ENCODE results near the gene PCDH15.
"Not testable (repeated sequence)": the region's sequence is repeated elsewhere in the genome, so short reads cannot be mapped to it uniquely, and the experiment has no call there.

Gene PCDH15

DNA sequence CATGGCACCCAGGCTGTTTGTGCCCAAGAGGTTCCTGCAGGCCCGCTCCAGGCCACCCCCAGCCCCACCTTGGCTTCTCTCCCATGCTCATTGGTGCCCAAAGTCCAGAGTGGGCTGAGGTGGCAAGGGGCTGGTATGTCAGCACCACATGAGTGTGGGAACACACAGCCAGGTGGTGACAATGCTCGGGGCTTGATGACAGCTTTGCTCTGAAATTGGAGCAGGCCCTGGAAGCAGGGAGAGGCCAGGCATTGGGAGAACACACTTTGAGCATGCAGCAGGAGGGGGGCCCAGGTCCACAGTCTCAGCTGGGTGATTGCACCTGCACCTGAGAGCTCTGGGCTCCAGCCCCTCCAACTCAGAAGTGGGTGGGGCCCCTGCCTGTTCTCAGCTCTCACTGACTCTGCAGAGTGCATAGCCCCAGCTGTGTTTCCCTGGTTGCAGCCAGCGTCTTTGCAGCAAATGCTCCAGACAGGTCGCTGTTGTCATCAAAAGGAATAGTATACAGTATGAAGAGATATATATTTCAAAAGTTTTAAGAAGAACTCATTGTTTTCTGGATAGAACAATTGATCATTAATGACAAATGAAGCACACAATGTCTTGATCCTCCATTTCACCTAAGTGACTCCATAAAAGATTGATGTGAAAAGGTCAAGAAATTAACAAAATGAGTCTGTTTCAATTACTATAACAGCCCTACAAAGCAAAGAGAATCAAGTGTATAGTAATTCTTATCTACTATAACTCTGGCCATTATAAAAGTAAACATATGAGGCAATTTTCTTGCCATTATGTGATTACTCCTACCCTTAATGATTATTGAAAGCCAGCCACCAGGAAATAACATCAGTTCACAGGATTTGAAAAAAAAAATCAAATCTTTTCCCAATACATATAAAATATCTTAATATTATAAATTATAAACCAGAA lies 848.1 kb downstream of the PCDH15 start:
- no peak for DNase-seq

DNA sequence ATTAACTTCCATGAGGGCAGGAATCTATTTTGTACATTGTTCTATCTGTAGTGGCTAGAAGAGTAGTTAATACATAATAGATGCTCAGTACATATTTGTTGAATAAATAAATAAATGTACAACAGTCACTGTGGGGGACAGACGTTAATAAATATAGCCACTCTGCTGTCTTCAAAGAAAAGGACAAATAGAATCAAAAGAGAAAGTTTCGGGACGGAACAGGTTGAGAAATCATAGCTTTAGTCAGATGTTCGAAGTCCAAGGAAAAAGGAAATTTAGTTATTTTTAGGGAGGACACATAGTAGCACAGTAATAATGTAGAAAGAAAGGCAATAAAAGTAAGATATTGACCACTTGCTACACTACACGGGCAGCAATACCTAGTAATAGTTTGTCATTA lies 861.4 kb downstream of the PCDH15 start:
- no peak for DNase-seq

DNA sequence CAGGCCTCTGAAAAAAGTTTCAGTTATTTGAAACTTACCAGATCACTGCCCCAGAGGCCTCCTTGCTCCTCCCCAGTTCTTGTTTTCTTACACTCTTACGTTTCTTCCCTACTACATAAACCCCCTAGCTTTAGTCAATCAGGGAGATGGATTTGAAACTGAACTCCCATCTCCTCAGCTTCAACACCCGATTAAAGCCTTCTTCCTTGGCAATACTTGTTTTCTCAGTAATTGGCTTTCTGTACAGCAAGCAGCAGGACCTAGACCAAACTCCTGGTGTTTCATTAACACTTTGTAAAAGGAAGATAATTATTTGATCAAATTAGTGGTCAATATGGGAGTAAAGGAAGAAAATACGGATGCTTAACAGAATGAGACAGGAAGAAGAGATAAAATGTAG lies 870.4 kb downstream of the PCDH15 start:
- no peak for DNase-seq

DNA sequence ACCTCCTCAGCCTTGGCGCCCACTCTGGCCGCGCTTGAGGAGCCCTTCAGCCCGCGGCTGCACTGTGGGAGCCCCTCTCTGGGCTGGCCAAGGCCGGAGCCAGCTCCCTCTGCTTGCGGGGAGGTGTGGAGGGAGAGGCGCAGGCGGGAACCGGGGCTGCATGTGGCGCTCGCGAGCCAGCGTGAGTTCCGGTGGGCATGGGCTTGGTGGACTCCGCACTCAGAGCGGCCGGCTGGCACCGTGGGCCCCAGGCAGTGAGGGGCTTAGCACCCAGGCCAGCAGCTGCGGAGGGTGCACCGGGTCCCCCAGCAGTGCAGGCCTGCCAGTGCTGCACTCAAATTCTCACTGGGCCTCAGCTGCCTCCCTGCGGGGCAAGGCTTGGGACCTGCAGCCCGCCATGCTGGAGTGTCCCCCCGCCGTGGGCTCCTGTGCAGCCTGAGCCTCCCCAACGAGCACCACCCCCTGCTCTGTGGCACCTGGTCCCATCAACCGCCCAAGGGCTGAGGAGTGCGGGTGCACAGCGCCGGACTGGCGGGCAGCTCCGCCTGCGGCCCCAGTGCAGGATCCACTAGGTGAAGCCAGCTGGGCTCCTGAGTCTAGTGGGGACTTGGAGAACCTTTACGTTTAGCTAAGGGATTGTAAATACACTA lies 876.9 kb downstream of the PCDH15 start:
- DNase-seq: not testable (repeated sequence)

DNA sequence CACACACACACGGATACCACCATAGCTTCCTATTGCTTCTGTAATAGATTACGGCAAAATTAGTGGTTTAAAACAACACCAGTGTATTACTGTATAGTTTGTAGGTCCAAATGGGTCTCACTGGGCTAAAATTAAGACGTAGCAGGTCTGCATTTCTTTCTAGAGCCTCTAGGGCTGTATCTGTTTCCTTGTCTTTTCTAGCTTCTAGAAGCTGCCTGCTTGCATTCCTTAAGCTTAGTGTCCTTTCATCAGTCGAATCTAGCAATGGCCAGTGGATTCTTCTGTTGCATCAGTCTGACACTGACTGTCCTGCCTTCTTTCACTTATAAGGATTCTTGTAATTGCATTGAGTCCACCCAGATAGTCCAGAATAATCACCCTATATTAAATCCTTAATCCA lies 882.3 kb downstream of the PCDH15 start:
- no peak for DNase-seq

DNA sequence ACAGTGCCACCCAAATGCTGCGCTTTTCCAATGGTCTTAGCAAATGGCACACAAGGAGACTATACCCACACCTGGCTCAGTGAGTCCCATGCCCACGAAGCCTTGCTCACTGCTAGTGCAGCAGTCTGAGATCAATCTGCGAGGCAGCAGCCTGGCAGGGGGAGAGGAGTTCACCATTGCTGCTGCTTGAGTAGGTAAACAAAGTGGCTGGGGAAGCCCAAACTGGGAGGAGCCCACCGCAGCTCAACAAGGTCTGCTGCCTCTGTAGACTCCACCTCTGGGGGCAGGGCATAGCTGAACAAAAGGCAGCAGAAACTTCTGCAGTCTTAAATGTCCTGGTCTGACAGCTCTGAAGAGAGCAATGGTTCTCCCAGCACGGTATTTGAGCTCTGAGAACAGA lies 891.2 kb downstream of the PCDH15 start:
- no peak for DNase-seq

DNA sequence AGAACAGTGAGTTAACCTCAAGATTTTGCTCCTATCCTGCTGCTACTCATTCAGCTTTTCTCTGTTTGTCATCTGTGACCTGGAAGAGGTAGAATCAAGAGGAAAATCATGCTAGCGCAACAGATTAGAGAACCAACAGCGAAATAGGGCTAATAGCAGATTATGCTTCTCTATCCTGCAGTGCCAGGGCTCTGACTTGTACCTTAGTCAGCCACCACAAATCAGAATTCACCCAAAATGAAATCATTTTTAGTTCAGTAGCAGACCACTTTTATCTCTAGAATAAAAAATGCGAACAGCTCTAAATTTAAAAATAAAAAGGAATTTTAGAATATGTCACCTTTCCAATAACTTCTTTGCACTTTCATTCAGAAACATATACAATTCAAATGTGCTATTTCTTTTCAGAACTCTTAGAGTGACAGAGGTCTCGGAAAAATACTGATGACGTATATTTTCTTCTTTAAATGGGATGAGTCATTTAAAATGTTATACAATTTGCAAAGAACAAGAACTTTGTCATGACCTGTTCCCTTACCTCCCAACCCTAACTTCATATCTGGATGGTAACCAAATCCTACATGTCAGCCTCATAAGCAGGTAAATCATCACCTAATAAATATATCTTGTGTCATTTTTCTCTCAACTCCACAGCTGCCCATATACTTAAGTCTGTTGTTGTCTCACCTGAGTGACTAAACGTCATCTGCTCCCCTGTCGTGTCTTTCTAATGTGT lies 896.4 kb downstream of the PCDH15 start:
- DNase-seq: no peak

DNA sequence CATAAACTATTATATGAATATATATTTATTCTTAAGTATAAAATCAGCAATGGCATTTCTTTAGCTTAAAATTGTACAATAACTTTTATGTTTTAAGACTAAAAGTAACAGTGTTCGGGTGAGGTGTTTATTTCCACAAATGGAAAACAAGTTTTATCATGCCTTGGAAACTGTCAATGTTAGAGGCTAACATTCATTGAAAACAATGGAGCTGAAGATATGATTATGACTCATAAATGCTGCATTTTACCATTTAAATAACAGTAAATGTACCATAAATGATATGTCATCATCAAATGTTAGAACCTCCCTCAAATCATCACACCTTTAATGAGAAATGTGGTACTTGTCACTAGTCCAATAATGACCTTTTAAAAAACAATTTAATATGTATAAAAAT lies 897.3 kb downstream of the PCDH15 start:
- no peak for DNase-seq

DNA sequence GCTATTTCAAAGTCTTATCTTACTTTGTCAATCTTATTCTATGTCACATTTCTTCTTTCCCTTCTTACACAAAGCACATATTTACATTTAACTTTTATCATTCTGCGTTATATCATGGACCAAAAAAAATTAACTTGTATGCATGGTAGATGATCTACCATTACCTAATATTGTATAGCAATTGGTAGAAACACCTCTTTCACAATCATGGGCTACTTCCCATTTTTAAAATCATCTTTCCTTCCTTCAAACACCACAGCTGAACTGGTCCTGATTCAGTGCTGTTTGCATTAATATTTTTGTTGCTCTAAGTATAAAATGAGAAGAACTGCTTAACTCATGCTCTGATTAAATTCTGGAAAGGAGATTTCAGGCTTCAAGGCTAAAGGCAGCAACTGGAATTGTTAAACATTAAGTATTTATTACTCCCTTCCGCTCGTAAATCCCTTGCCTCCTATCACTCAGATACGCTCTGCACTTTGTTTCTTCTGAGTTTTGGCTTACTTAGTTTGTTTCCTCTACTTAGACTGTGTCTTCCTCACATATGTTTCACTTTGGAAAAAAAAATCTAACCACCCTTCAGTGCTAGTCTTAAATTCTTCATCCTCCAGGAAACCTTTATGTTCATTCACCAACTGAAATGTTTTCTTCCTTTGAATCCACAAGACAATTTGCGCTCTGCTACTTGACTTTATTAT lies 901.4 kb downstream of the PCDH15 start:
- no peak for DNase-seq

DNA sequence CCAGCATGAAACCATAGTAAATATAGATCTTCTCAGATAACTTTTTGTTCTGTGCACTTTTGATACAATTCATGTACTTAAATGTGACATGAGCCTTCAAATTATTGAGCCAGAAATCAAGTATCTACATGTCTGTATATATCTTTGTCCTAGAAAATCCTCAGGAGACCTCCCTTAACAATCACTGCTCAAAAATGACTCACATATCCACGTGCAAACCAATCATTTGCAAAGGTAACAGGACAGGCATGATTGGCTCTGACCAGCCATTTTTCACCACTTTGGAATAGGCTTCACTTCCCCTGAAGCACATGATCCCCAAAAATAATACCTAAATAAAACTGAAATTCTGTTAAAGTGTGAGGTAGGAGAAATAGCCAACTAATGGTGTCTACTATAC lies 902.5 kb downstream of the PCDH15 start:
- no peak for DNase-seq

DNA sequence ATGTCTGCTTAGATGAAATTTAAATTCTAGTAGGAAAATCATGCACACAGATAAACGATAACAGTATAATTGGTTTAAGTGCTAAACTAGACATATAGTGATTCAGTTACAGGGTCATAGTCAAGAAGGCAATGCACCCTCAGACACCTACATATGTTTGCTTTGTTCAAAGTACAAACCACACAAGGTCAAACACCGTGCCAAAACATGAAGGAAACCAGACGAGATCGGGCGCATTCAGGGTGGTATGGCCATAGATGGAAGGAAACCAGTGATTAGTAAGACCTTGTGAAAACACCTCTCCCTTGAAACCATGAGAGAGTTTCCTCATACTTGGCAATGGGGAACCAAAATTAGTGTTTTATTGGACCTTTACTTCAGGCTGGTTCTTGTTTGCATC lies 906.9 kb downstream of the PCDH15 start:
- DNase-seq: no peak

DNA sequence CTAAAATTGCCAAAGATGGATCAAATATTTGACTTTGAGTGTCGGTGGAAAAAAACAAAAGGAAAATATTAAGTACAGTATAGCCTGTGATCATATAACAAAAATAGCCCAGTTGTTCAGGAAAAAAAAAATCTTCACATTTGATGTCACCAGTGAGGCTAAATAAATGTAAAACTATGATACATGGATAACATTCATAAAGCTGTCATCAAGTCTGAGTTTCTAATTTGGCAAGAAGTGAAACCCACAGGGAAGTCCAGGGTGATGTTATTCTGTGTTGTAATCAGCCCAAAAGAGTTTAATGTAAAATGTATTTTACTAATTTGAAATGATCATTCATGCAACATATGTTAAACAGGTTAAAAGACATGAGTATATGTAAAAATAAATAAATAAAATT lies 908.0 kb downstream of the PCDH15 start:
- DNase-seq: no peak

DNA sequence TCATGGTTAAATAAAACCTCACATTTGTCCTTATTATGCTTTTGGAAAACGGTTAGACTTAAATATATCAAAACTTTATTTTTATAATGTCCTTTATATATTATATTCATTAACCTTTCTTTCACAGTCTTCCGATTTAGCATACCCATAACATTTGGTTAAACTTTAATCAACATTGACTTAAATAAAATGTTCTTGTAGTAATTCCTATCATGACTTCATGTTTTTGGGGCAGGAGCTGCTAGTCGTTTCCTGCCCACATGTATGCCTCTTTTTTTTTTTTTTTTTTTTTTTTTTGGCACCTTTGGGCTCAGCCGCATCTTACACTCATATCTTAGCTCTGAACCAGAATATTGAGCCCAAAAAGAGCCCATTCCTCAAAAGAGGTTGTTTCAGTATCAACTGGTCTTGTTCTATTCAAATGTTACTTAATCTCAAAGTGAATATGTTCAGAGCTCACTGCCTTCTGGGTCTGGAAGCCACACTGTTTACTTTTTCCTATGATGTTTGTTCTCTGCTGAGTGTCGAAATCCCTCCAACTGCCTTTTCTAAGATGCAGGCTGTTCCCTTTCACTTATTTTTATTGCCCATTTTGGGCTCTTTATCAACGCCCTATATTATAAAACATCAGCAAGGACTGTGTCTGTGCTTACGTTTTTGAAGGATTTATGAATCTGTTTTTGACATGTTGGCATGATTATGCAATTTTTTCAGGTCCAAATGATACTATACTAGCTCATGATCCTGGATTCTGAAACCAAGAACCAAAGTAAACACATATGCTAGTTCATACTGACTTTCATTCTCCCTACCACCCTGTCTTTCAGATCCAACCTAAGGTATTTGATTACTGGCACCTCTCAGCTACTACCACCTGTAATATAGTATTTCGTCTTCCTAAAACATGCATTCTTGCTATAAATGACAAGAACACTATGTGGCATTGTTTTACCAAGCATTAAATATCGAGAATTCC lies 914.4 kb downstream of the PCDH15 start:
- no peak for DNase-seq

DNA sequence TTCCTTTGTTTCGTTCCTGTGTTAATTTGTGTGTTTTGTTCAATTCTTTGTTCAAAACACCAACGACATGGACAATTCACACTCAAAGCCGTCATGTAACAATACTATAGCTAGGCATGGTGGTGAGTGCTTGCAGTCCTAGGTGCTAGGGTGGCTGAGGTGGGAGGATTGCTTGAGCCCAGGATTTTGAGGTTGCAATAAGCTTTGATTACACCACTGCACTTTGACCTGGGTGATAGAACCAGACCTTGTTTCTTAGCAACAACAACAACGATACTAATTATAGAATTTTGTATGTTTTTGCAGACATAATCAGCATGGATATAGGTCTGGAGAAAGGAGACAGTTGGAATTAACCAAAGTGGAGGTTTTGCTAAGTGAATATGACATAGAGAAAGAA lies 936.2 kb downstream of the PCDH15 start:
- no peak for DNase-seq

DNA sequence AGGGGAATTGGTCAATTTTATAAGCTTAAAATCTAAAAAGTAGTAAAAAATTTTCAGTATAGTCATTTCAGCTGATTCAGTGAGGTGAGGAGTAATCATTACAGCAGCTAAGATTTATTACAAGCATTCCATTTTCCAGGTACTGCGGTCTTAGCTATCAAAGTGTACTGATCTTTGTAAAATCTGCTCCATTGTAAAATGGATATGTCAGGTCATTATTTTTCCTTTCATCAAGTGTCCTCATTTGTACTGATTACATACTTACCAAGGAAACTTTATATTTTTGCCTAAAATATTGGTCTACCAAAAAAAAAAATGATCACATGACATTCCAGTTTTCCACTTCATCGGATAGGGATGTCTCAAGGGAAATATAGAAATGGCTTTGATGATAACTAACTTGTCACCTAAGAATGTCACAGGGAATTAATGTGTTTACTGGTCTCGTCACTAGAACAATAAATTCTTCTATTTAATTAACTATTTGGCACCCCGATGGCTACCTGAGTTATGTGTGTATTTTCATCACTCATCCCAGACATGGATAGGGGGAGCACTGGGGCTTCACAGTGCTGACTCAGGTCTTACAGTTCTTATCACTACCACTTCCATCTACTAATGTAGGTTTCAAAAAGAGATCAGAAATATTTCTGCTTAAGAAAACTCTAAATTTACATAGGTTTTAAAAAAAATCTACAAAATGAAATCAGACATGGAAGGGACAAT lies 948.4 kb downstream of the PCDH15 start:
- DNase-seq: no peak

DNA sequence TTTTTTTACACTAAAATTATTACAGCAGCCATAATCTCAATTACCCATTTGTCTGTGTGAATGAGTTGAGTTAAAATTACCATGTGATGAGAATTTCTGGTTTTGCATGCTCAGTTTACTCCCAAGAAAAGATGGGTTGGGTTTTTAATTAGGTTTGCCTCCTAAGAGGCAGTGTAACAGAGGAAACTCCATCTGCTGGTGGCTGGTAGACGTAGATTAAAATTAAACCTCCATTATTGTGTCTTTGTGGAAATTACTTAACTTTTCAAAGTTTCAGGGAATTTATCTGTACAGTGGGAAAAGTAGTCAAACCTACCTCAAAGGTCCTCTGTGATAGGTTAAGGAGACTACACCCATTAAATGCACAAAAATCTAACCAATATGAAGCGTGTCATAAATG lies 954.2 kb downstream of the PCDH15 start:
- DNase-seq: no peak

DNA sequence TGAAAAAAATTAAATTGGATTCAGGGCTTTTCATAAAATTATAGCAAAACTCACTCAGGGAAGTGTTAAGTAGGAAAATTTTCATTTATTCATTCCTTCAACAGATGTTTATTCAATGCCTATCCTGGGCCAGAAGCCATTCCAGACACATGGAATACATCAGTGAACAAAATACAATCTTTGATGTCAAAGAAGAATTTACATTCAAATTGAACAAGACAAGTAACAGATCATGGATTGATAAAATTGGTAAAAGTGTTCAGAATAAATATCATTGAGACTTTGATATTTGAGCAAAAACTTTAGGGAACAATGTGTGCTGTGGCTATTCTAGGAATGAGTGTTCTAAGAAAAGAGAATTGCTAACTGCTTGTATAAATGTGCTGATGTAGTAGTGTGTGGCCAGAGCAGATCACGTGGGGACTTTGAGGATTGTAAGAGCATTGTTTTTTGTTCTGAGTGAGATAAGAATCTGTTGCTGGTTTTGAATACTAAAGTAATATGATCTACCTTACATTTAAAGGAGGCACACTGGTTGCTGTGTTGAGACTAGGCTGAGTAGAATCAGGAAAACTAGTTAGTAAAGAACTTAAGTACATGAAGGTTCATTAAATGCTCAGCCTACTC lies 957.2 kb downstream of the PCDH15 start:
- no peak for DNase-seq

DNA sequence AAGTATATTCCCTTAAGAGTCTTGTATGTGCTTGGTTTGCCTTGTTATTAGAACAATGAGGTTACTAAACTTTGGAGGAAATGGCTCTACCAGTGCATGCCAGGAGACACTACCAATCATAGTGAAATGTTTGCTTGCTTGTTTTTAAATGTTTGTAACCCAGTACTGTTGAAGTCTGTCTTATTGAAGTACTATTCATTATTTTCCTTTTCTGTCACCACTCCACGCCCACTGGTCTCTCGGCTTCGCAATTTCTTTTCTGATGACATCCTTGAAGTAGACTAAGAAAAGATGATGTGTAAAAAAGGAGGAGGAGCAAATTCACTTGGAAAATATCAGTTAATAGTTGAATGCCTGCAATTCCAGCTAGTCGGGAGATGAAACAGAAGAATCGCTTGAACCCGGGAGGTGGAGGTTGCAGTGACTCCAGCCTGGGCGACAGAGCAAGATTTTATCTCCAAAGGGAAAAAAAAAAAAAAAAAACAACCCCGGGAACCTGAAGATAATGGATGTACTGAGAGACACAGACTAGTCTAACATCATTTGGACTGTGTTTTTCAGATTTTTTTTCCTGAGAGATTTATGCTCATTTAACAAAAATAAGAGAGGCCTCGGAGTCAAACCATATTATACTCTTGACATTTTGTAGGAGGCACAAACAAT lies 959.4 kb downstream of the PCDH15 start:
- no peak for DNase-seq

DNA sequence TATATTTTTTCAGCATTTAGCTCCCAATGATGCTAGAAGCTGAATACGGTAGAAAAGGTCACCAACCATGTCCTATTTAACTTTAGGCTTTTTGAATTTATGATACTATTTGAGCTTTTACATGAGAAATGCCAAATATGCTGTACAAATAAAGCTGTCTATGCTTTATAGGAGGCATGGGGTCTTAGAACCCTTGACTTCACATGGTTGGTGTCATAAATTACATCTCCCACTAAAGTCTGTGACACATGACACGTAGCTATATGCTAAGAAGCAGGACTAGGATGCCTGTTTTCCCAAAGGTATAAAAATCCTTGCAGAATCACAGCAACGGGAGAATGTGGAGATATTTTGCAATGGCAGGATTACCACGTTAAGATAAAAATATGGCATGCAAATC lies 960.4 kb downstream of the PCDH15 start:
- no peak for DNase-seq

DNA sequence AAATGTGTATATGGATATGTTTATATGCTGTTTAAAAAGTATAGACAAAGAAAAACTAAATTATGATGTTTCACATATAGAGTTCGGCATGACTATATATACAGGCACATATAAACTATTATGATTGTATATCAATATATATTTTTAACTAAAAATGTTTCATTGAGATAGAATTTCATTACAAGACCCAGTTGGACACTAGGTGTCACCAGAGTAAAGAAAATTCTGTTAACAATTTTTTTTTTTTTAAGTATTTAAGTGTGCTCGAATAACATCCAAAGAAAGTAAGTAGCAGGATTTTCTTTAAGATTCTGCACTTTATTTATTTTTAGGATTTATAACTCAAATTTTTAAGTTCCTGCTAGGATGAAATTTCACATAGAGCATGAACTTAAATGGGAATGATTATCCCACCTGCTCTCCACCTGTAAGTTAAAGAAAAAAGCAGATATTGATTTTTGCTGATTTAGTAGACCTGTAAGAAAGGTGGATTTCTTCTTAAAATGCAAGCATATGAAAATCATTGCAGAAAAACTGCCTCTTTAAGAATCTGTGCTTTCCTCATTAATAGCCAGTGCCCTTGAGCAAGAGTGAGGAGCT lies 961.5 kb downstream of the PCDH15 start:
- DNase-seq: no peak
